Fibroblast of pulmonary artery (primary cell): ENCODE data around the gene SLC35G4.

Experiments used
- DNase-seq: peaks from one replicate; pipeline ENCODE4 v3.0.0-alpha.2; 2010; ENCODE audit warnings: low read depth
- H3K4me3 ChIP-seq: replicated peaks from 2 replicates; pipeline ENCODE4 v1.5.1; 2011; ENCODE audit warnings: low read depth, mild to moderate bottlenecking, control low read depth, low read length, moderate library complexity
- TF ChIP-seq, protein P1 (sequence below): IDR thresholded peaks from 2 replicates; pipeline ENCODE4 v1.5.1; 2011; ENCODE audit warnings: mild to moderate bottlenecking, control low read depth, low read length, inconsistent platforms; ENCODE audit errors: missing control alignments

SLC35G4 gene

DNA sequence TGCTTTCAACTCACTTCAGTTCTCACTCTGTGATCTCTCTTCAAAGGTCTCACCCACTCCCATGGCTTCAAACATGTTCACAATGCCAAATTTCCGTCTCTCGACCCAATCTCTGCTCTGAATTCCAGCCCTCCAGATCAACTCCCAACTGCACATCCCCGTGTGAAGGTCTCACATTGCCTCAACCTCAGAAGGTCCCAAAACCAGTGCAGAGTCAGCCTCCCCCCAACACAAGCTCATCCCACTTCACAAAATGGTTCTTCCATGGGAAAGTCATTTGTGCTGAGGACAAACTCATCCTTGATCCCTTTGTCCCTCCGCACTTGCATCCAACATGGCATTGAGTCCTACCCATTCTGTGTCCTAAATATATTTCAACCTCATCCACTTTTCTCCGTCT lies 48.6 kb downstream of the SLC35G4 start:
- TF ChIP-seq, protein P1, sequence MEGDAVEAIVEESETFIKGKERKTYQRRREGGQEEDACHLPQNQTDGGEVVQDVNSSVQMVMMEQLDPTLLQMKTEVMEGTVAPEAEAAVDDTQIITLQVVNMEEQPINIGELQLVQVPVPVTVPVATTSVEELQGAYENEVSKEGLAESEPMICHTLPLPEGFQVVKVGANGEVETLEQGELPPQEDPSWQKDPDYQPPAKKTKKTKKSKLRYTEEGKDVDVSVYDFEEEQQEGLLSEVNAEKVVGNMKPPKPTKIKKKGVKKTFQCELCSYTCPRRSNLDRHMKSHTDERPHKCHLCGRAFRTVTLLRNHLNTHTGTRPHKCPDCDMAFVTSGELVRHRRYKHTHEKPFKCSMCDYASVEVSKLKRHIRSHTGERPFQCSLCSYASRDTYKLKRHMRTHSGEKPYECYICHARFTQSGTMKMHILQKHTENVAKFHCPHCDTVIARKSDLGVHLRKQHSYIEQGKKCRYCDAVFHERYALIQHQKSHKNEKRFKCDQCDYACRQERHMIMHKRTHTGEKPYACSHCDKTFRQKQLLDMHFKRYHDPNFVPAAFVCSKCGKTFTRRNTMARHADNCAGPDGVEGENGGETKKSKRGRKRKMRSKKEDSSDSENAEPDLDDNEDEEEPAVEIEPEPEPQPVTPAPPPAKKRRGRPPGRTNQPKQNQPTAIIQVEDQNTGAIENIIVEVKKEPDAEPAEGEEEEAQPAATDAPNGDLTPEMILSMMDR, result no peak
- no peak overlapping the region for H3K4me3 ChIP-seq
- no peak for DNase-seq

DNA sequence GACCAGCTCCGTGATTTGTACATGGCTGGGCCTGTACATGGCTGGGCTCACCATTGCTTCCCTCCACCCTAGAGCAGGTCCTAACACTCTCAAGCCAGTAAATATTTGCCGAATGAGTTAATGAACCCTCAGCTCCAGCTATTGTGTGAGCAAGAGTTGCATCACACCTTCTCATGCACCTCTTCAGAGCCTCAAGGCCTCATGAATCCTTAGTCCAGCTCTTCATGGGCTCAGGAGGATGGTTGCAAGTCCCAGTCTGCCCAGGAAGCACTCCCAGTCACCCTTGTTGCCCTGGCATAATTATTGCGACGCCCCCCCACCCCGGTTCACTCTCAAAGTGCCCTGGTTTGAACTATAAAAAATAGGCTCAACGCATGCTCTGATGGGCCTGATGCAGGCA lies 49.6 kb downstream of the SLC35G4 start:
- no peak overlapping the region for H3K4me3 ChIP-seq
- no peak for DNase-seq
- TF ChIP-seq, protein P1, result no peak
